ENCODE results near the gene GSE1. TPM values are rescaled to one million over a fixed set of nuclear protein-coding genes. Genes with fewer than 3 reads are reported as not detected.
A peak's percentile ranks its signal among the peaks of the same experiment; 100 is the strongest.

The GSE1 gene
- total RNA-seq, 4 donors from 2014 or later = 46.7 to 144 (median 96.9) TPM

DNA sequence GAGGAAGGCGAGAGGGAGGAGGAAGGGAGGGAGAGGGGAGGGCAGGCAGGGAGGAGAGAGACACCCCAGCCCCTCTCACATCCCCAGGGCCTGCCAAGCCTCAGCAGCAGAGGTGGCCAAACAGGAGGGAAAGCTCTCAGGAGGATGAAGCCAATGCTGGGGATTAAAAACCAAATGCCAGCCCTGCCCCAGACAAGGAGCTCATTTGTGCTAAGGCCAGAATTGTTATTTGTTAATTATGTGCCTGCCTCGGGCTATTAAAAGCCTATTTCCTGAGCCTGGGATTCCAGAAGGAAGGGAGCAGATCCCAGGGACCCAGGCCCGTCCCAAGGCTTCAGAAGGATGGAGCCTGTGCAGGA, 103.5 kb downstream of the GSE1 start:
- no peaks in the 10 kb centered on the region for H3K36me3 ChIP-seq
- TF ChIP-seq, protein P1, sequence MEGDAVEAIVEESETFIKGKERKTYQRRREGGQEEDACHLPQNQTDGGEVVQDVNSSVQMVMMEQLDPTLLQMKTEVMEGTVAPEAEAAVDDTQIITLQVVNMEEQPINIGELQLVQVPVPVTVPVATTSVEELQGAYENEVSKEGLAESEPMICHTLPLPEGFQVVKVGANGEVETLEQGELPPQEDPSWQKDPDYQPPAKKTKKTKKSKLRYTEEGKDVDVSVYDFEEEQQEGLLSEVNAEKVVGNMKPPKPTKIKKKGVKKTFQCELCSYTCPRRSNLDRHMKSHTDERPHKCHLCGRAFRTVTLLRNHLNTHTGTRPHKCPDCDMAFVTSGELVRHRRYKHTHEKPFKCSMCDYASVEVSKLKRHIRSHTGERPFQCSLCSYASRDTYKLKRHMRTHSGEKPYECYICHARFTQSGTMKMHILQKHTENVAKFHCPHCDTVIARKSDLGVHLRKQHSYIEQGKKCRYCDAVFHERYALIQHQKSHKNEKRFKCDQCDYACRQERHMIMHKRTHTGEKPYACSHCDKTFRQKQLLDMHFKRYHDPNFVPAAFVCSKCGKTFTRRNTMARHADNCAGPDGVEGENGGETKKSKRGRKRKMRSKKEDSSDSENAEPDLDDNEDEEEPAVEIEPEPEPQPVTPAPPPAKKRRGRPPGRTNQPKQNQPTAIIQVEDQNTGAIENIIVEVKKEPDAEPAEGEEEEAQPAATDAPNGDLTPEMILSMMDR (IDR thresholded peaks at IDR 0.05) = no peak
- no peak for TF ChIP-seq POLR2A (IDR thresholded peaks at IDR 0.05)
- no peak for TF ChIP-seq POLR2AphosphoS5 (IDR thresholded peaks at IDR 0.05)
- TF ChIP-seq EP300 (IDR thresholded peaks at IDR 0.05) = no peak
- no peak for DNase-seq (ENCODE audit: low spot score in 2 of 2)
- no peak overlapping the region for H3K27ac ChIP-seq
- peaks cover 33% of the 10 kb centered on the region for H3K4me1 ChIP-seq
- WGBS = 31% methylated on average over 3 of the region's 3 CpGs
- H3K9me3 ChIP-seq = no peaks in the 10 kb centered on the region
- no peak overlapping the region for H3K4me3 ChIP-seq
- no peaks in the 10 kb centered on the region for H3K27me3 ChIP-seq

DNA sequence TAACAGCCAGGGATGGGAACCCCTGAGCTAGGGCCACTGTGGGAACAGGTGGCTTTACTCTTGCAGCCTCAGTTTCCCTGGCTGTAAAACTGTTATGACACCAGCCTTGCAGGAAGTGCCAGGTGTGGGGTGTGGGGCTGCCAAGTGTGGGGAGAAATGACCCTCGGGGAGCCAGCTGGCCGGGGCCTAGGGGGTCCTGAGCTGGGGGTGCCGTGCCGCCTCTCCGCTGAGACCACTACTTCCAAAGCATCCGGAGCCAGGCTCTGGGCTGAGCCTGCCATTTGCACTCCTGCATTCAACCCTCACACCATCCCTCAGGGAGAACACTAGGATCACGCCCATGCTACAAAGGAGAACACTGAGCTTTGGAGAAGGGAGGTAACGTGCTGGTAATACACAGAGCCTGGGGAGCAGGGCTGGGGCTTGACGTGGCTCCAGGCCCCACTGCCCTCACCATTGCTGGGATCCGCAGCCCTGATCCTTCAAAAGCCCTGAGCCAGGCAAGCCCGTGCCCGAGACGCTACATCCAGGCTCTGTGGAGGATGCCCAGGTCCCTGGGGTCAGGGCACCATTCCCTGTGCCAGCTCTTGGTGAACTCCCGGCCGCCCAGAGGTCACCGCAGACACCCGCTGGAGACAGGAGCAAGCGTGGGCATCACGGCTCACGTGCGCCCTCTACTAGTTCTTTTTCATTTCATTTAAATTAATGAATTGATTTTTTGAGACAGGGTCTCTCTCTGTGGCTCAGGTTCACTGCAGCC, 104.5 kb downstream of the GSE1 start:
- H3K9me3 ChIP-seq = no peaks in the 10 kb centered on the region
- H3K4me3 ChIP-seq = no peak overlapping the region
- H3K4me1 ChIP-seq = peaks cover 33% of the 10 kb centered on the region
- TF ChIP-seq, protein P1 (IDR thresholded peaks at IDR 0.05) = peak; percentile 38 to 67
- TF ChIP-seq POLR2AphosphoS5 (IDR thresholded peaks at IDR 0.05) = no peak
- no peak overlapping the region for H3K27ac ChIP-seq
- H3K36me3 ChIP-seq = no peaks in the 10 kb centered on the region
- no peaks in the 10 kb centered on the region for H3K27me3 ChIP-seq
- 33% methylated on average over 18 of the region's 21 CpGs for WGBS
- peak; percentile 72 to 89 for DNase-seq (ENCODE audit: low spot score in 2 of 2)

DNA sequence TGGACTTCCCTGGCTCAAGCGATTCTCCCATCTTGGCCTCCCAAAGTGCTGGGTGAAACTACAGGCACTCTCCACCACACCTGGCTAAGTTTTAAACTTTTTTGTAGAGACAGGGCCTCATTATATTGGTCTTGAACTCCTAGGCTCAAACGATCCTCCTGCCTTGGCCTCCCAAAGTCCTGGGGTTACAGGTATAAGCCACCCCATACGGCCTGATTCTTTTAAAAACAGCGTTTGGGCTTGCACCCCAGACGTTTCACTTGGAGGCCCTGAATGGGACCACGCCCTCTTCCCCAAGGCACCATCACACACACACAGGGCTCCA, 105.0 kb downstream of the GSE1 start:
- TF ChIP-seq, protein P1 (IDR thresholded peaks at IDR 0.05) = no peak
- TF ChIP-seq POLR2A (IDR thresholded peaks at IDR 0.05) (no peak), POLR2AphosphoS5 (IDR thresholded peaks at IDR 0.05) (no peak), EP300 (IDR thresholded peaks at IDR 0.05) (no peak)
- 31% methylated on average over 6 of the region's 6 CpGs for WGBS
- Histone ChIP-seq H3K27ac (no peak overlapping the region), H3K4me3 (no peak overlapping the region), H3K4me1 (peaks cover 33% of the 10 kb centered on the region), H3K36me3 (no peaks in the 10 kb centered on the region), H3K9me3 (no peaks in the 10 kb centered on the region), H3K27me3 (no peaks in the 10 kb centered on the region)
- DNase-seq (ENCODE audit: low spot score in 2 of 2) = no peak

DNA sequence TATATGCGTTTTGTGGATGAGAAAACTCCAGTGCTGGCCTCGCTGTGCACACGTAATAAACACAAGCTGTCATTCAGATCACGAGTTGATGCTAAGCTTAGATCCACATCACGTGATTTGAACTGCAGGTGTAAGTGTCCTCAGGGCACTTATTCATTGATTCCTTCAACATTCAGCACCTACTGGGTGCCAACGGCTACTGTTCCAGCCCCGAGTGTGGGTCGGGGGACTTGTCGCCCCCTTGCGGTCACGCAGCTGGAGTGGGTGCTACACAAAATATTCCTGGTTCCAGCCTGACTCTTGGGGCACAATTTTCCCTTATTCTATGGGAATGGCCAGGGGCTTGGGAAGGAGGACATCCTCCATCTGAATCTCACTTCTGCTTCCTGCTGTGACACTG, 105.6 kb downstream of the GSE1 start:
- DNase-seq (ENCODE audit: low spot score in 2 of 2) = no peak
- TF ChIP-seq, protein P1 (IDR thresholded peaks at IDR 0.05) = peak in 1 of 2 donors; percentile 23
- no peak for TF ChIP-seq EP300 (IDR thresholded peaks at IDR 0.05)
- WGBS = 62% methylated on average over 9 of the region's 11 CpGs

DNA sequence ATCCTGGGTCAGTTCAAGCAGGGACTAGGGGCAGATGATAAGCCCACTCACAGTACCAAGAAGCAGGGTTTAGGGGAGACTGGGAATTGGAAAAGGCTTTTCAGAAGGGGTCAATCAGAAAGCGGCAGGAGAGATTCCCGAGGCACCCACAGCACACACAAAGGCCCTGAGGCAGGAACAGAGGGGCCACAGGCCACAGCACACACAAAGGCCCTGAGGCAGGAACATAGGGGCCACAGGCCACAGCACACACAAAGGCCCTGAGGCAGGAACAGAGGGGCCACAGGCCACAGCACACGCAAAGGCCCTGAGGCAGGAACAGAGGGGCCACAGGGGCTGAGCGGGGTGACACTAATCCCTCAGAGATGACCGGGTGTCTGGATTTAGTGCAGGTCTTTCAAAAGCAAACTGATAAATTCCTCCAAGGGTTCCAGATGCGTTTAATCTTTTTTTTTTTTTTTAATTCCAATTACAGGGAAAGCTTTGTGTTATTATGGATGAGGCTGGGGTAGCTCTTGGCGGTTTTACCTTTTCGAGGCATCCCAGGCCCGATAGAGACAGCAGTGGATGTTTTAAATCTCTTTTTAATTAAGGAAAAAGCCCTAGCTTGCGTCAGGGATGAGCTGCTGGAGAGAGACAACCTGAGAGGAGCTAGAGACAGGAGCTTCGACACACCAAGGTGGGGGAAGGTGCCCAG, 106.6 kb downstream of the GSE1 start:
- WGBS = 77% methylated on average over 11 of the region's 11 CpGs
- DNase-seq (ENCODE audit: low spot score in 2 of 2) = no peak
- Histone ChIP-seq H3K4me1 (peaks cover 33% of the 10 kb centered on the region), H3K4me3 (no peak overlapping the region), H3K36me3 (no peaks in the 10 kb centered on the region), H3K27ac (no peak overlapping the region), H3K9me3 (no peaks in the 10 kb centered on the region), H3K27me3 (no peaks in the 10 kb centered on the region)
- TF ChIP-seq POLR2AphosphoS5 (IDR thresholded peaks at IDR 0.05) (no peak), POLR2A (IDR thresholded peaks at IDR 0.05) (no peak), EP300 (IDR thresholded peaks at IDR 0.05) (no peak)
- TF ChIP-seq, protein P1 (IDR thresholded peaks at IDR 0.05) = no peak

More for the DNA sequence above, 105.6 kb downstream of the GSE1 start:
- H3K9me3 ChIP-seq = no peaks in the 10 kb centered on the region
- H3K36me3 ChIP-seq = no peaks in the 10 kb centered on the region
- no peak overlapping the region for H3K4me3 ChIP-seq
- no peaks in the 10 kb centered on the region for H3K27me3 ChIP-seq
- H3K27ac ChIP-seq = no peak overlapping the region
- peaks cover 33% of the 10 kb centered on the region for H3K4me1 ChIP-seq
